Measurements from ENCODE around the gene STRN4. TPM values are rescaled to one million over a fixed set of nuclear protein-coding genes. Genes with fewer than 3 reads are reported as not detected.

STRN4 gene
- total RNA-seq (2022) (151 and 162 TPM in 2 replicates), Bru-seq, nascent RNA (percentile 82 among the genes with signal in this experiment), BruChase-seq, experiment 1, labeled RNA remaining after a 2-hour chase (percentile 85 among the genes with signal in this experiment), BruChase-seq, experiment 2, labeled RNA remaining after a 6-hour chase (percentile 92 among the genes with signal in this experiment)
- long read RNA-seq, transcript STRN4-222 (1 exons, 2,240 nt): minor isoform, 9 of 220 reads
- long read RNA-seq, transcript STRN4-202 (18 exons, 3,628 nt): minor isoform, 37 of 220 reads
- long read RNA-seq, transcript STRN4-201 (18 exons, 3,210 nt): major isoform, 115 of 220 reads
- long read RNA-seq, partial matches to known transcripts: 36 of 220 reads
- long read RNA-seq, other reads (novel, unspliced or antisense): 22 of 220 reads

- H3K4me1 ChIP-seq: no peaks in the 10 kb centered on the region
- Mint-ChIP-seq H3K4me3 (ENCODE audit: unreplicated experiment) (peak within 1 kb of the TSS; percentile 94), H3K4me1 (ENCODE audit: low read depth, unreplicated experiment) (peaks cover 16% of the 10 kb centered on the region), H3K27ac (ENCODE audit: unreplicated experiment) (peak within 1 kb of the TSS; percentile 95), H3K9me3 (ENCODE audit: unreplicated experiment) (no peaks in the 10 kb centered on the region), H3K27me3 (ENCODE audit: insufficient read depth, unreplicated experiment) (no peaks in the 10 kb centered on the region), H3K36me3 (ENCODE audit: insufficient read depth, unreplicated experiment) (peaks cover 56% of the 10 kb centered on the region)
- peaks cover 4% of the 10 kb centered on the region for H3K36me3 ChIP-seq (ENCODE audit: control insufficient read depth, insufficient read depth, low read length)
- intact Hi-C loops (cut with micrococcal nuclease; ENCODE audit: unreplicated experiment): no loop called here
- peak within 1 kb of the TSS; percentile 99 for H3K4me3 ChIP-seq (ENCODE audit: low read depth, low read length)
- no TSS peak for BruUV-seq (replicated peaks)
- peak; percentile 51 to 59 for DNase-seq
- H3K9me3 ChIP-seq: no peaks in the 10 kb centered on the region
- ChIA-PET POLR2A (no interaction called here), CTCF (no interaction called here)
- no peaks in the 10 kb centered on the region for H3K27me3 ChIP-seq (replicated peaks; ENCODE audit: control insufficient read depth, insufficient read depth, low read length)
- TF ChIP-seq CTCF (IDR thresholded peaks at IDR 0.05; ENCODE audit: insufficient read depth in 1 of 2, low read depth in 1 of 2, low read length in 1 of 2, severe bottlenecking in 1 of 2, unreplicated experiment in 1 of 2): no peak
Measured at GRCh38 chr19:46746281-46747057, at the start of gene STRN4. STRN4 (minus strand) TSS chr19:46746450; CDS start chr19:46746430, 20 bp downstream.

- no peaks in the 10 kb centered on the region for H3K36me3 ChIP-seq (ENCODE audit: control insufficient read depth, insufficient read depth, low read length)
- peaks cover 22% of the 10 kb centered on the region for H3K4me1 Mint-ChIP-seq (ENCODE audit: low read depth, unreplicated experiment)
- intact Hi-C loops (cut with micrococcal nuclease; ENCODE audit: unreplicated experiment): no loop called here
- CTCF ChIA-PET: no interaction called here
- no peak for DNase-seq
- H3K36me3 Mint-ChIP-seq (ENCODE audit: insufficient read depth, unreplicated experiment): peaks cover 19% of the 10 kb centered on the region
- H3K4me3 ChIP-seq (ENCODE audit: low read depth, low read length): no peak overlapping the region
- POLR2A ChIA-PET: no interaction called here
- no peaks in the 10 kb centered on the region for H3K9me3 Mint-ChIP-seq (ENCODE audit: unreplicated experiment)
- no peak overlapping the region for H3K4me3 Mint-ChIP-seq (ENCODE audit: unreplicated experiment)
- peaks cover 11% of the 10 kb centered on the region; the same call in 1 of the 2 replicates for H3K4me1 ChIP-seq
- H3K27me3 Mint-ChIP-seq (ENCODE audit: insufficient read depth, unreplicated experiment): no peaks in the 10 kb centered on the region
- BruUV-seq (replicated peaks): no TSS peak
- H3K9me3 ChIP-seq: no peaks in the 10 kb centered on the region
- no peaks in the 10 kb centered on the region for H3K27me3 ChIP-seq (replicated peaks; ENCODE audit: control insufficient read depth, insufficient read depth, low read length)
- TF ChIP-seq CTCF (IDR thresholded peaks at IDR 0.05; ENCODE audit: insufficient read depth in 1 of 2, low read depth in 1 of 2, low read length in 1 of 2, severe bottlenecking in 1 of 2, unreplicated experiment in 1 of 2): no peak
- no peak overlapping the region for H3K27ac Mint-ChIP-seq (ENCODE audit: unreplicated experiment)
Measured at GRCh38 chr19:46791944-46792343, 45.7 kb upstream of the STRN4 start.

- intact Hi-C loops (cut with micrococcal nuclease; ENCODE audit: unreplicated experiment): loop anchor here (2.0 kb wide), 1 partner anchor 61 kb away; the partner anchor contains the start of gene AP2S1
- H3K4me3 Mint-ChIP-seq (ENCODE audit: unreplicated experiment): peak overlapping the region; percentile 37
- no peaks in the 10 kb centered on the region for H3K27me3 ChIP-seq (replicated peaks; ENCODE audit: control insufficient read depth, insufficient read depth, low read length)
- no peaks in the 10 kb centered on the region for H3K9me3 ChIP-seq
- H3K27me3 Mint-ChIP-seq (ENCODE audit: insufficient read depth, unreplicated experiment): no peaks in the 10 kb centered on the region
- DNase-seq: no peak
- peaks cover 6% of the 10 kb centered on the region for H3K36me3 ChIP-seq (ENCODE audit: control insufficient read depth, insufficient read depth, low read length)
- no peak for TF ChIP-seq CTCF (IDR thresholded peaks at IDR 0.05; ENCODE audit: insufficient read depth in 1 of 2, low read depth in 1 of 2, low read length in 1 of 2, severe bottlenecking in 1 of 2, unreplicated experiment in 1 of 2)
- H3K9me3 Mint-ChIP-seq (ENCODE audit: unreplicated experiment): no peaks in the 10 kb centered on the region
- POLR2A ChIA-PET: interaction anchor here (0.9 kb wide), 1 partner anchor 14 kb away, joined by 3 read pairs; no protein-coding TSS in a partner anchor
- peaks cover 25% of the 10 kb centered on the region for H3K4me1 ChIP-seq
- no peak overlapping the region for H3K27ac Mint-ChIP-seq (ENCODE audit: unreplicated experiment)
- BruUV-seq (replicated peaks): no TSS peak
- H3K4me3 ChIP-seq (ENCODE audit: low read depth, low read length): no peak overlapping the region
- peaks cover 33% of the 10 kb centered on the region for H3K4me1 Mint-ChIP-seq (ENCODE audit: low read depth, unreplicated experiment)
- peaks cover 45% of the 10 kb centered on the region for H3K36me3 Mint-ChIP-seq (ENCODE audit: insufficient read depth, unreplicated experiment)
- CTCF ChIA-PET: interaction anchor here (0.6 kb wide), 2 partner anchors 39 to 126 kb away, joined by 3 to 5 read pairs; no protein-coding TSS in a partner anchor
Measured at GRCh38 chr19:46789371-46789770, 43.1 kb upstream of the STRN4 start.

Data from Caco-2 (cell line).